ENCODE measurements around the gene KTN1.

- TF ChIP-seq EZH2 (IDR thresholded peaks at IDR 0.05) (no peak), POLR2AphosphoS5 (IDR thresholded peaks at IDR 0.05; ENCODE audit: borderline replicate concordance, low read depth, low read length) (no peak)
Observed at GRCh38 chr14:55624913-55625312, 44.9 kb downstream of the KTN1 start.
